Endodermal cell (in vitro differentiated cells): Measurements from ENCODE around the gene PRG3. TPM values are rescaled to one million over a fixed set of nuclear protein-coding genes. Genes with fewer than 3 reads are reported as not detected.

Experiments used
- DNase-seq: peaks from one replicate; pipeline ENCODE4 v3.0.0-alpha.2; 2017
- H3K27ac ChIP-seq: 2 replicates; pipeline ENCODE4 v1.5.1; 2013; ENCODE audit warnings: mild to moderate bottlenecking, low read depth, low read length, moderate library complexity
- H3K27me3 ChIP-seq: 2 replicates; pipeline ENCODE4 v1.6.1; 2013; ENCODE audit warnings: mild to moderate bottlenecking, low read length, moderate library complexity; ENCODE audit not compliant: insufficient read depth, control insufficient read depth, poor library complexity, severe bottlenecking
- H3K36me3 ChIP-seq: 2 replicates; pipeline ENCODE4 v1.7.0; 2013; ENCODE audit warnings: mild to moderate bottlenecking, low read length, moderate library complexity; ENCODE audit not compliant: control insufficient read depth, insufficient read depth
- H3K4me1 ChIP-seq: one replicate; pipeline ENCODE4 v1.7.0; 2013; ENCODE audit warnings: low read length; ENCODE audit not compliant: control insufficient read depth, insufficient read depth
- H3K4me3 ChIP-seq: 2 replicates; pipeline ENCODE4 v1.5.1; 2013; ENCODE audit warnings: mild to moderate bottlenecking, low read length, moderate library complexity
- H3K9ac ChIP-seq: 2 replicates; pipeline ENCODE4 v1.6.1; 2013; ENCODE audit warnings: mild to moderate bottlenecking, low read length, moderate library complexity; ENCODE audit not compliant: poor library complexity, severe bottlenecking; ENCODE audit errors: extremely low read depth
- H3K9me3 ChIP-seq: 2 replicates; pipeline ENCODE4 v1.6.1; 2013; ENCODE audit warnings: mild to moderate bottlenecking, low read length, moderate library complexity; ENCODE audit not compliant: control insufficient read depth
- H3K27ac Mint-ChIP-seq: 2 replicates; pipeline ENCODE4 v1.8.0; 2020; ENCODE audit warnings: mixed read lengths
- H3K27me3 Mint-ChIP-seq: 2 replicates; pipeline ENCODE4 v1.8.0; 2021; ENCODE audit warnings: mild to moderate bottlenecking, mixed read lengths; ENCODE audit not compliant: insufficient read depth
- H3K36me3 Mint-ChIP-seq: 2 replicates; pipeline ENCODE4 v1.8.0; 2020; ENCODE audit warnings: low read depth, mixed read lengths
- H3K4me1 Mint-ChIP-seq: 2 replicates; pipeline ENCODE4 v1.8.0; 2020; ENCODE audit warnings: mixed read lengths
- H3K4me3 Mint-ChIP-seq: 2 replicates; pipeline ENCODE4 v1.8.0; 2020; ENCODE audit warnings: mild to moderate bottlenecking, moderate library complexity, mixed read lengths
- H3K9me3 Mint-ChIP-seq: 2 replicates; pipeline ENCODE4 v1.8.0; 2020; ENCODE audit warnings: mild to moderate bottlenecking, mixed read lengths
- WGBS, 2 experiments: methylation state at CpG; one replicate each; pipeline versions ENCODE4 v1.1.5 to v1.1.7; 2013; ENCODE audit warnings: missing lambda C conversion rate in 2 of 2, mixed read lengths in 1 of 2; ENCODE audit not compliant: insufficient coverage in 1 of 2, insufficient read length in 1 of 2; 5-methylcytosine and 5-hydroxymethylcytosine counted together
- total RNA-seq, 2 donors: library from RNA; stranded (reverse); fragmentation: NEBNext Ultra II Directional in 1 of 2; extraction: Animal tissue kit (Norgen Biotek cat#: 25700) in 1 of 2; gene quantifications; 2 replicates in 1 of 2; 3 replicates in 1 of 2; pipeline ENCODE4 v1.2.1, GENCODE V29; 2021
- TF ChIP-seq, protein P1 (sequence below): fragments of 200-600 bp; sonication (generic); conservative IDR thresholded peaks from 2 replicates; pipeline ENCODE4 v1.5.0; 2021; ENCODE audit warnings: antibody characterized with exemption, mild to moderate bottlenecking

PRG3 gene
- total RNA-seq, 2 donors from 2014 or later = not detected

DNA sequence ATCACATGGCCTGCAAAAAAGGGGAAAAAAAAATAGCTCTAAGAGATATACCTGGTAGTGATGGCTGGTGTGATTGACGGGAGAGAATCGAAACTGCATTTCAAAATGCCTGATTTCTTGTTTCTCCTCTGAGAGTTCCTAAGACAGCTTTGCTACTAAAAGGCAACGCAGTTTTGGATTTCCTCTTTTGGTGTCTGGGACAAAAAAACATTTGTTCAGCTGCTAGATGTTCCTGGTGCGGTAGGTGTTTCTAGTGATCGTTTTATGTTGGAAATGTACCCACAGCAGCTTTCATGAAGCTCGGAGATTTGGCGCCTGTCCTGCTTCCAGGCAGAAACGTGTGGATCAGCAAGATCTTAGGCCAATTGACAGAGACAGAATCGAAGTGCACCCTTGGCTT, 24.7 kb downstream of the PRG3 start:
- 87 to 90% methylated on average over 9 of the region's 9 CpGs for WGBS, 2 experiments
- DNase-seq = no peak
- H3K36me3 ChIP-seq = no peaks in the 10 kb centered on the region
- TF ChIP-seq, protein P1, sequence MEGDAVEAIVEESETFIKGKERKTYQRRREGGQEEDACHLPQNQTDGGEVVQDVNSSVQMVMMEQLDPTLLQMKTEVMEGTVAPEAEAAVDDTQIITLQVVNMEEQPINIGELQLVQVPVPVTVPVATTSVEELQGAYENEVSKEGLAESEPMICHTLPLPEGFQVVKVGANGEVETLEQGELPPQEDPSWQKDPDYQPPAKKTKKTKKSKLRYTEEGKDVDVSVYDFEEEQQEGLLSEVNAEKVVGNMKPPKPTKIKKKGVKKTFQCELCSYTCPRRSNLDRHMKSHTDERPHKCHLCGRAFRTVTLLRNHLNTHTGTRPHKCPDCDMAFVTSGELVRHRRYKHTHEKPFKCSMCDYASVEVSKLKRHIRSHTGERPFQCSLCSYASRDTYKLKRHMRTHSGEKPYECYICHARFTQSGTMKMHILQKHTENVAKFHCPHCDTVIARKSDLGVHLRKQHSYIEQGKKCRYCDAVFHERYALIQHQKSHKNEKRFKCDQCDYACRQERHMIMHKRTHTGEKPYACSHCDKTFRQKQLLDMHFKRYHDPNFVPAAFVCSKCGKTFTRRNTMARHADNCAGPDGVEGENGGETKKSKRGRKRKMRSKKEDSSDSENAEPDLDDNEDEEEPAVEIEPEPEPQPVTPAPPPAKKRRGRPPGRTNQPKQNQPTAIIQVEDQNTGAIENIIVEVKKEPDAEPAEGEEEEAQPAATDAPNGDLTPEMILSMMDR = no peak
- Mint-ChIP-seq H3K9me3 (peaks cover 3% of the 10 kb centered on the region), H3K27ac (no peak overlapping the region), H3K27me3 (peaks cover 14% of the 10 kb centered on the region), H3K4me1 (peaks cover 37% of the 10 kb centered on the region), H3K36me3 (no peaks in the 10 kb centered on the region), H3K4me3 (no peak overlapping the region)
- H3K9ac ChIP-seq = no peak overlapping the region
- H3K27me3 ChIP-seq = no peaks in the 10 kb centered on the region
- H3K4me1 ChIP-seq = peaks cover 10% of the 10 kb centered on the region
- no peaks in the 10 kb centered on the region for H3K9me3 ChIP-seq
- H3K4me3 ChIP-seq = no peak overlapping the region
- no peak overlapping the region for H3K27ac ChIP-seq

DNA sequence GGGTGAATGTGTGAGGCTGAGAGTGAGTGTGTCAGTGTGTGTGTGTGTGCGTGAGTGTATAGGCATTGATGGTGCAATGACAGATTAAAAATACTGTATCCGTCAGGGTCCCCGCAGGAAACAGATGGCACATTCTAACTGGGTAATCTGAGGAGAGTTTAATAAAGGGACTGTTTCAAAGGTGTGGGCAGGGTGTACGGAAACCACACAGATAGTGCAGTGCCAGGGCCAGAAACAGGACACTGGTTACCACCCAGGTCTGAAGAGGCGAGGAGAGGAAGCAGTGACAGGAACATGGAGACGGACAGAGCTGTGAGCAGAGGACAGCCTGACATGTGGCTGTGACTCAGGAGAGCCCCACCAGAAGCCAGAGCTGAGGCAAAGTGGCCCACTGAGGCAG, 26.3 kb downstream of the PRG3 start:
- TF ChIP-seq, protein P1 = no peak
- peaks cover 20% of the 10 kb centered on the region for H3K27me3 Mint-ChIP-seq
- 92 to 97% methylated on average over 6 of the region's 6 CpGs for WGBS, 2 experiments
- Histone ChIP-seq H3K27me3 (no peaks in the 10 kb centered on the region), H3K9me3 (no peaks in the 10 kb centered on the region), H3K4me3 (no peak overlapping the region), H3K36me3 (no peaks in the 10 kb centered on the region), H3K4me1 (peaks cover 5% of the 10 kb centered on the region), H3K9ac (no peak overlapping the region), H3K27ac (no peak overlapping the region)
- H3K4me3 Mint-ChIP-seq = no peak overlapping the region
- no peak for DNase-seq
- no peaks in the 10 kb centered on the region for H3K36me3 Mint-ChIP-seq
- H3K9me3 Mint-ChIP-seq = peaks cover 3% of the 10 kb centered on the region
- H3K27ac Mint-ChIP-seq = no peak overlapping the region
- H3K4me1 Mint-ChIP-seq = peaks cover 23% of the 10 kb centered on the region

DNA sequence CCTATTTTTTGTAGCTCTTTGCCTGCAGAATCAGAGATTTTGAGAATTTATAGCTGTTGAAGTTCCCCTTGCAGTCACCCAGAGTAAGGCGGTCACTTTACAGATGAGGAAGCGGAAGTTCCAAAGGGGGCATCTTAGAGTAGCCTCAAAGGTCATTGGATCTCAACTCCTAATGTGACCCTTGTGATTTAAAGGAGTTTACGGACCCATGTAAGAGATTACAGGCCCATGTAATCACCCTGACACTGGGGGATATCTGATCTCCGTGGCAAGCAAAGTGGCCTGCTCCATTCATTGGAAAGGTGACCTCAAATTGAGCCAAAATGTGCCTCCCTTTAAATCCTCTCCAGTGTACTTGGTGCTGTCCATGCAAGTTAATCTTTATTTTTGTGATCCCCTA, 27.1 kb downstream of the PRG3 start:
- H3K4me3 ChIP-seq = no peak overlapping the region

More for the DNA sequence above, 27.1 kb downstream of the PRG3 start:
- Mint-ChIP-seq H3K36me3 (no peaks in the 10 kb centered on the region), H3K4me1 (peaks cover 17% of the 10 kb centered on the region), H3K27me3 (peaks cover 20% of the 10 kb centered on the region), H3K4me3 (no peak overlapping the region), H3K9me3 (peaks cover 3% of the 10 kb centered on the region), H3K27ac (no peak overlapping the region)
- Histone ChIP-seq H3K36me3 (no peaks in the 10 kb centered on the region), H3K4me1 (no peaks in the 10 kb centered on the region), H3K27me3 (peaks cover 1% of the 10 kb centered on the region), H3K9ac (no peak overlapping the region), H3K9me3 (no peaks in the 10 kb centered on the region), H3K27ac (no peak overlapping the region)
- TF ChIP-seq, protein P1 = no peak
- 86 to 87% methylated on average over 4 of the region's 4 CpGs for WGBS, 2 experiments
- DNase-seq = no peak
